Anterior cingulate cortex (tissue), 58 donors: ENCODE results near the gene PRR5L.
A peak's percentile ranks its signal among the peaks of the same experiment; 100 is the strongest.
"Not testable (repeated sequence)": the region's sequence is repeated elsewhere in the genome, so short reads cannot be mapped to it uniquely, and the experiment has no call there.

Source experiments
- DNase-seq, 58 donors: peaks; one replicate each; lab custom pipeline; 2025; lab: John Stamatoyannopoulos, UW

Gene PRR5L

DNA sequence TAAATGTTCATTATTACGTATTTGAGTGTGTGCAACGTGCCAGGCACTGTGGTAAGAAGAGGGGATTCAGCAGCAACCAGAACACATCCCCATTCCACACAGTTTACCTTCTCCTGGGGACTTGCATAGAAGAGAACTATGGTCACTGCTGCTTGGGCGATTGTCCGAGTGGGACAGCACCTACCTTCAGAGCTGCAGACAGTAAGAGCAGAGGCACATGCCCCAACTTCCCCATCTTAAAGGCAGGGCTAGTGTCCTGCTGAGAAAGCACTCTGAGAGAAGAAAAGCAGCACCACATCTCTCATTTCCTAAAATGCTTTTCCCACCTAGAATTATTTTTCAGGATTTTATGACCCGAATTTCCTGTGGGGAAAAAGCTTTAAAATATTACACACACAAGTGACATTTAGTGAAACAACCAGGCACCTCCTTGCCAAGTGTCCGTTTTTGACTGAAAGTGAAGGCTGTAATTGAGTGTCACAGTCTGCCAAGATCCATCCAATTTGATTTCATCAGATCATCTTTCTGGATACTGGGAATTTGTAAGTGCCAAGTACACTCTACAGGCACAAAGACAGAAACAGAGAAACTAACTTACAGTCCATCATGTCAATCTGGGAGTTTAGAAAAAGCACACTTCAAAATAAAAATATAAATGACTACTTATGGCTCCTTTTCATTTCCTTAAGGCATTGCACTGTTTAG, 189.4 kb downstream of the PRR5L start:
- no peak for DNase-seq

DNA sequence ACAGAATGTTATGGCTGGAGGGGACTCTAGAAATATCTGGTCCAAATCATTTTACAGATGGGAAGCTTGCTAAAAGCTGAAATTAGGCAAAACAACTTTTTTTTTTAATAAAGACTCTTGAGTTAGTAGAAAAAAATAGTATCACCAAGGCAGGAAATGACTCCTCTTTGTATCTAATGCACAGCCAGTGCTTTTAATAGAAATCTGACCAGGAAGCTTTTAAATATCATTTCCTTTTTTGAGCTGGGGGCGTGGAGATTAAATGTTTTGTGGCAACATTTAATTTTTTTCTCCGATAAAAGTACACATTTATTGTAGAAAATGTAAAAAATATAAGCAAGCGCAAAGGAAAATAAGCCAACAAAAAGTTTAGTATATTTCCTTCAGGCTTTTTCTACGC, 191.5 kb downstream of the PRR5L start:
- no peak for DNase-seq

DNA sequence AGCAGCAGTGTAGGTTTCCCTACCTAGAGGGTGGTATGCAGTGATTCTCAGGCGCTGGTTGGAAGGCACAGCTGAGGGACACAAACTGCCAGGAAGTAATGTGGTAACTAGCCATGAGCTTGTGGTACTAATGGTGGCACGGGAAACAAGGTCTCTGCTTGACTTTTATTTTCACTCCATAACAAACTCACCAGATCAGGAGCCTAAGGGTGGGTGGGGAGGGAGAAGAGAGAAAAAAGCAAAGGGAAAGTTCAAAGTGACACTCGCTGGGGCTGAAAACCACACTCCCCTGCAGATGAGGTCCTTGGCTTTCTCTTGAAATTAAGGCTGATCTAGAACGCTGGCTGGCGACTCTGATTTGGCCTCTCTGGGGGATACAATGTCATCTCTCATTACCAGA, 192.0 kb downstream of the PRR5L start:
- no peak for DNase-seq

DNA sequence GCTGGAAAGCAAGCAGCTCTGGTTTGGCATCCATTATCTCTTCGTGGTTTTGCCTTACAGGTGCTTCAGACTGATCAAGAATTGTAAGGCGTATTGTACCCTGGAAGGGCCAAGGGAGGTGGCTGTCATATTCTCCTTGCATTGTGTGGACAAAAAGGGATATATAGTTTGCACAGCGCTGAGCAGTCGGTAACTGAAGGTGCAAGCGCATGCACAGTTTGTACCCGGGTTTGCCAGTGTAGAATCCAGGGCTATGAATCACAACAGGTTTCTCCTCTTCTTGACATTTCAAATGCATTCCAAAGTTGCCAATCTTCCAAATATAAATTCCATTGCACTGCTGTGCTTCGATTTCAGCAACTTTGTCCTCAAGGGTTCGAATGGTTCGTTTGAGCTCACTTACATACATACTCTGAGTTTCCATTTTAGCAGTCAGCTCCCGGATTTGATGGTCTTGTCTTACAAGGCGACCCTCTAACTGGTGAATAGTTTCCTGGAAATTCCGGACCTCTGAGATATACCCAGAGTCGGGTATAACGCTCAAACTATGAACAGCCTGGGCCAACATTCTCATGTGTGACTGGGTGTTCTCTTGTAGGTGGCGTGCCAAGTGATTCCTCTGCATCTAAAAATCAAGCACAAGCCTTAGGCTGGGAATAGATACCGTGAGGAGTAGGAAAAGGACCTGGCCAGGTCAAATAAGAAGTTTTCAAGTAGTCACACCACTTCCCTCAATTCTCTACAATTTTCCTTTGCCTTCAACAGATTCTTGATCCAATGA, 194.1 kb downstream of the PRR5L start:
- DNase-seq, result no peak

DNA sequence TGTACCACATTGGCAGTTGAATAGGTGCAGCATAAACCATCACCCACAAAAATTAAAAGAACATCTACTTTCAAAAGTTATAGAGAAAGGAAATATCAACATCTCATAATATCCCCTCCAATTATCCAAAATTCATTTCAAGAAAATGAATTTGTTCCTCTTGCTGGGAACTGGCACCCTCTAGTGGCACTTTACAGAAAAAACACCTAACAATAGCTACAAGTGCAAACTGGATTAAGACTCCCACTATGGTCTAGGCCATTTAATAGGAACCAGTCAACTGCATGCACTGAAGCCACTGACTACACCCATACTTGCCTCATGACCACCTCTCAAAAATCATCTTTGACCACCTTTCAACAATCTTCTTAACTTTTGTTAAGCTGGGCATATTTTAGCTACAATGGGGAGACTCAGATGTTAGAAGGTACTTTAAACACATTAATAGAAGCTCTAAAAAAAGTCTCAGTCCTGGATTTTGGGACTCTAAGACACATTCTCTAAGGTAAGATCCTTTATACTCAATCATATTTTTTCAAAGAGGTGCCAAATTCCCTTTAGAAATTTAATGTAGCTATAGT, 196.7 kb downstream of the PRR5L start:
- peak in 2 of 58 donors; percentile 20 to 23 for DNase-seq

DNA sequence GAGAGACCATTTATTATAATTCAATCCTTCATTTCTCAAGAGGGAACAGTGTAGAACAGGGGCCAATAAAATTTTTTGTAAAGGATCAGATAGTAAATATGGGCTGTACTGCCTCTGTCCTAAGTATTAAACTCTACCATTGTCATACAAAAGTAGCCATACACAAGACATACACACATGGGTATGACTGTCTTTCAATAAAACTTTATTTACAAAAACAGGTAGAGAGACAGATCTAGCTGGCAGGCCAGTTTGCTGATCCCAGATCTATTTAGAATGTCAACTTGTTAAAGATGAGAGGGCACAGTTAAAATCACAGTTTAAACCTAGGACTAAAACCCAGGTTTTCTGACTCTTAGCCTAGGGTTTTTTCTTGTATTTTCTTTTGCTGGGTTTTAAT, 197.2 kb downstream of the PRR5L start:
- DNase-seq, result no peak

DNA sequence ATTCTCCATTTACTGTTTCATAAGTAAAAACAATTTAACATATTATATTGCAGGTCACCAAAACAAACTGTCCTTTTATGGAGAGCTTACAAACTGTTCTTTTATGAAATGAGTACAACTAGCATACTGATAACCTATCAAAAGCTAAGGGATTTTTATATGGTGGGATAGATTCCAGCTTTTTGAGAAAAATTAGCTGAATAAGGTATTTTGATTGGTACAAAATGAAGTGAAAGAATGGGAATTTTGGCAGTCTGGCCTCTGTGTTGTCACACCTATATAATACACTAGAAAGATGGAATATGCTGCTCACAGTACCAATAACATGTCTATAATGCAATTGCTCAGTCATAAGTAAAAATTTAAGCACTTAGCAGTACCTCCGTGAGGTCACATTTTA, 202.6 kb downstream of the PRR5L start:
- DNase-seq, result no peak

DNA sequence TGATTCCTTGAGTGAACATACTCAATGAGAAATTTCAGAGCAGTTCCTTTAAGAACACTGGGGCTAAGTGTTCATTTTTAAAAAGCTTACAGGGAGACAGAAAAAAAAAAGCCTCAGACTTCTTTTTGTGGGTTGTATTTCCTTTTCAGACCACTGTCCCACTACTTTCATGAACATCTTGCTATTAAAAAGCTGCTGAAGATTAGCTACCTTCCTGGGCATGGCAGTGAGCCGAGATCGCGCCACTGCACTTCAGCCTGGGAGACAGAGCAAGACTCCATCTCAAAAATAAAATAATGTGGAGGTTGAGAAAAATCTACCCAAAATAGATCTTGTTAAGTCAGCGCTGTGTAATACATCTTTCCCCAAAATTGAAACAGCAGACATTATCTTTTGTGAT, 203.2 kb downstream of the PRR5L start:
- no peak for DNase-seq

DNA sequence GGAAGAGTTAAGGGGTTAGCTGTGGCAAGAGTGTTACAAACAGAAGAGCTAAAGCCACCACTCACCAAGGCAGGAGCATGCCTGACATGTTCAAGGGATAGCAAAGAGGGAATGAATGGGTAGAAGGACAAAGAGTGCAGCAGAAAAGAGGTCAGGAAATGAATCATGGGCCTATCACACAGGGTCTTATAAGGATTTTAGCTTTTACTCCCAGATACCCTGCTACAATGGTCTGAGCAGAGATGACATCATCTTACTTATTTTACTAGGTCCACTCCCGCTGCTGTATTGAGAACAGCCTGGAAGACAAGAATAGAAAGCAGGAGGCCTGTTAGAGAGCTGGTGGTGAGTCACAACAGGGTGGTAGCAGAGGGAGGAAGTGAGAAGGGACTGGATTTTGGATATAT, 204.2 kb downstream of the PRR5L start:
- peak in 14 of 58 donors; percentile 7 to 60 (median 27) for DNase-seq

DNA sequence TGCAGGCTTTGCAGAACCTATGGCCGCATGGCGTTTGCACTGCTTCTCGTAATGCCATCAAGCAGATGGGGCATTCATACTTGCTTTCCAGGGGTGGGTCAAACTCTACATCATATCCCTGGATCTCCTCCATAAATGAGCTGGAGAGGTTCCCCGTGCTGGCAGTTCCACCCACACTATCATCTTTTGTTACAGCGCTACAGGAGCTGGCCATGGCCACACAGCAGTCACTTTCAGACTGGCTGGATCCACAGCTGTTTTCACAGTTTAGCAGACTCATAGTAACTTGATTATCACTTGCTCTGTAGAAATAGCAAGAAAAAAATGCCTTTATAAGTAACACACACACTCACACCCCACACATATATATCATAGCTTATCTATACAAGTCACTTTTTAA, 205.1 kb downstream of the PRR5L start:
- DNase-seq, result peak in 20 of 58 donors; percentile 8 to 56 (median 20)

DNA sequence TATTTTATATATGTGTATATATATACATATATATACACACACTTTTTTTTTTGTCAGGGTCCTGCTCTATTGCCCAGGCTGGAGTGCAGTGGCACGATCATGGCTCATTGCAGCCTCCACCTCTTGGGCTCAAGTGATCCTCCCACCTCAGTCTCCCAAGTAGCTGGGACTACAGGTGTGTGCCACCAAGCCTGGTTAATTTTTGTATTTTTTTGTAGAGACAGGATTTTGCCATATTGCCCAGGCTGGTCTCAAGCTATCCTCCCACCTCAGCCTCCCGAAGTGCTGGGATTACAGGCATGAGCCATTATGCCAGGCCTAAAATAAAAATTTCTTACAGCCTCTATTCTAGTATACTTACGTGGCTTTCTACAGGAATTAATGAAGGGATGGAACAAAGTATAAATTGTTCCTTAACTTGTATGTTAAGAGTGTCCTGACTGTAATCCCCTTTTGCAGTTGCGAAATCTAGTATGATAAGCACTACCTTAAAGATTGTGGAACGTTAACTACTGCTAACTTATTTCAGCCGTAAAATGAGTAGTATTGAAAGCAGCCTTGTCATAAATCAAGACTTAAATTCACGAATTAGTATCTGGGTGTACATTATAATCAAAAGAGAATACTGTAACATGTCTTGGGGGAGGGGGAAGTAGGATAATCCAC, 211.9 kb downstream of the PRR5L start:
- no peak for DNase-seq

DNA sequence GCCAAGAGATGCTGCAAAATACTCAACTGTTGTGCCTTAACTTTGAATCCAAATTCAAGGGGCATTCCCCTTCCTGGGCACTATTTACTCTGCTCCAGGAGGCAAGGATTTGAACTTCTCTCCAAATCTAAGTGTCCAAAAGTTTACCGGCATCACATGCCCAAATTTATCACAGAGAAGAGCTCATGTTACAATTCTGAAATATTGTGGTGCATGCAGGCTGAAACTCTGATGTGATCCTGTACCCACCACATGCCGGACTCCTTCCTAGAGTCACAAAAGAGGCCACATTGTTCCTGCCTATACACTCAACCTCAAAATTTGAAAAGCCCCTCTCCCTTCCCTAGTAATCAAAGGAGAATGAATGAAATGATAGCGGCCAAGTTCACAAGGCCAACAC, 212.7 kb downstream of the PRR5L start:
- DNase-seq, result no peak

DNA sequence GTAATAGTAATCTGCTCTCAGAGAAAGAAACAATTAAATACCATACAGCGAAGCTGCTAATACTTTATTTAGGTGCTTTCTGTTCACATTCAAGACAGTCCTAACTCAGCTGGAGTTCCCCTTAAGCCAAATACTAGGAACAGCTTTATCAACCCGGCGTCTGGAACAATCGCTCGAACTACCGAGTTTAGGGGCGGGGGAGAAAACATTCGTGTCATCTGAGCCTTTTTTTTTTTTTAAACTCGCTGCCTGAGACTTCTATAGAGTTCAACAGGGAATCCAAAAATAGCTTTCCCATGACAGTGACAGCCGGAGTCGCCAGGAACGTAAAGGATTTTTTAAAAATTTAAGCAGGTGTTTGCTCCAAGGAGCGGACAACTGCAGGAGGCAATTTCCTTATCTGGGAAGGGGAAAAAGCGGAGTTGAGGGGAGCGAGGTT, 213.1 kb downstream of the PRR5L start:
- DNase-seq, result no peak

DNA sequence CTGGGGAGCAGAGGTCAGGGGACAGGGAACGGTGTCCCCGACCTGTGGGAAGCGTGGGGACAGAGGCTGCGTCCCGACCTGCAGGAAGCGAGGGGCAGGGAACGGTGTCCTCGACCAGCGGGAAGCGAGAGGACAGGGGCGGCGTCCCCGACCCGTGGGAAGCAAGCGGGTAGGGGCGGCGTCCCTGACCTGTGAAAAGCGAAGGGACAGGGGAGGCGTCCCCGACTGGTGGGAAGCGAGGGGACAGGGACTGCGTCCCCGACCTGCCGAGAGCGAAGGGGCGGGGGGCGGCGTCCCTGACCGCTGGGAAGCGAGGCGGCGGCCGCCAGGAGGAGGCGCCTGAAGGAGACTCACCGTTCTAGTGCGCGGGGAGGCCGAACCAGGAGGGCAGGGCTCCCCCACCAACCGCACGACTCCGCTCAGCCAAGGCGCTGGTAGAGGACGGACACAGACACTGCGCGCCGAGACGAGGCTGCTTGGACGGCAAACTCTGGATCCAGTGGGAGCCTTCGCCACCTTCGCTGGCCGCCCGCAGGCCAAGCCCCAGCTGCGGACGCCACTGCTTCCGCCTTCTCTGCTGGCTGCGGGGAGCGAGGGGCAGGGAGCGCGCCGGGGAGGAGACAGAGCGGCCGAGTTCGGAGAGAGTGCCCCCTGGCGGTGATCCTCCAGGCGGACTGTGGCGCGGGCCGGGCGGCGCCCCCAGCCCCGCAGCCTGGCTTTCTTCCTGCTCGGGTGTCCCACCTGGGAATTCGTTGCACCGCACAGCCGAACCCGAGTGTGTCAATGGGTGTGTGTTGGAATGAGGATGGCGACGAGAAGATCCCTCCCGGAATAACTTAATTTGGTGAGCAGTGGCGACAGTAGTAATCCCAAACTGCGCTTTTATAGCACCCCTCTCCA, 213.9 kb downstream of the PRR5L start, which contains the start of gene TRAF6:
TSS of gene TRAF6 (minus strand) at position 579 of the 900 bp plus-strand sequence. CDS start 8,757 bp downstream, outside the sequence.
- peak in 57 of 58 donors; percentile 16 to 91 (median 78) for DNase-seq

DNA sequence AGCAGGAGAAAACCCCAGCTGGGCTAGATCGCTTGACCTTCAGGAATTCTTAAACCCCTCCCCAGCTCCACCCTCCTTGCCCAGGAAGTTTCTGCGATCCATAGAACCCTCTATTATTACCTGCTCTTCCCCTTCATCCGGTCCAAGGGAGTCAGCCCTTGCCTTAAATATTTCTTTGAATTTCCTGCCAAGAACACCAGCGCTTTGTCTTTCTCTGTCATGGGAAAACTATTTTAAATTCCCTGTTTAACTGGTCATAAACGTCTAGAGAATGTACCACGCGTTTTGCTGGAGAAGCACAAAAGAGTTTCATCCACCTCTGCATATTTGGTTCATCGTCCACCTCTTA, 214.5 kb downstream of the PRR5L start:
- DNase-seq, result no peak

DNA sequence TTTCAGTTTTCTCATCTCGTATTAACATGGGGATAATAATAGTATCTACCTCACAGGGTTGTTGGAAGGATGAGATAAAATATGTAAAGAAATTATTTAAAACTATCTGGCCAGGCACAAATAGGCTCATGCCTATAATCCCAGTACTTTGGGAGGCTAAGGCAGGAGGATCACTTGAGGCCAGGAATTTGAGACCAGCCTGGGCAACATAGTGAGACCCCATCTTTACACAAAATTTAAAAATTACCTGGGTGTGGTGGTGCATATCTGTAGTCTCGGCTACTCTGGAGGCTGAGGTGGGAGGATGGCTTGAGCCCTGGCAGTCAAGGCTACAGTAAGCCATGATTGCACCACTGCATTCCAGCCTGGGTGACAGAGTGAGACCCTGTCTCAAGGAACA, 215.0 kb downstream of the PRR5L start:
- not testable (repeated sequence) for DNase-seq

DNA sequence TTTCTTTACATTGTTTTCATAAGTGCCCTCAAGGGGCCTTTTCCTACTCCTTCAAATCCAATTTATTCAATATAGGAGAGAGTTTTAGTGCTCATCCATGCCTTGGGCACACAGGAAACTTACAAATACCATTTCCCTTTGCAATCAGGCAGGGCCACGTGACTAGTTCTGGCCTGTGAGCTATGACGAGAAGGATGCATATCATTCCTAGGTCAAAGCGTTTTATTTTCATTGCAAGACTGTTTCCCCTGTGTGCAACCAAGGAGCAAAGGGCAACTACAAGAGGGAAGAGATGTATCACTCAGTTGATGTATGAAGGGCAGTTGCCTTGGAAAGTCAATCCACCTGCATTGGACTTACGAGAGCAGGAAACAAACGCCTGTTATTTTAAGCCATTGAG, 215.9 kb downstream of the PRR5L start:
- no peak for DNase-seq

DNA sequence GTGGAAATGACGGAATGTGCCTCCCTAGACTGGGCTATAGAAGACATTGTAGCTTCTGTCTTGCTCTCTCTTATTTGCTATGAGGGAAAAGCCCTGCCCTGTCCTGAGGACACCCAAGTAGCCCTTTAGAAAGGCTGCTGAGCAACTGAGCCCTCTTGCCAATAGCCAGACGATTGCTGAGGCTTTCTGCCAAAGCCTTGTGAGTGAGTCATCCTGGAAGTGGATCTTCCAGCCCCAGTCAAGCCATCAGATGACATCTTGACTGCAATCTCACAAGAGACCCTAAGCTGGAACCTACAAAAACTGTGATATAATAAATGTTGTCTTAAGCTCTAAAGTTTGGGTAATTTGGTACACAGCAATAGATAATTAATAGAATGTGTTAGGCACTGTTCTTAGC, 217.9 kb downstream of the PRR5L start:
- DNase-seq, result no peak
